Activated CD8-positive, alpha-beta memory T cell treated with anti-CD3 and anti-CD28 coated beads, Interleukin-2, amount 50 U/mL, for 1 hour (primary cell): Measurements from ENCODE around the gene MFSD11.
A peak's percentile ranks its signal among the peaks of the same experiment; 100 is the strongest.
"Not testable (repeated sequence)": the region's sequence is repeated elsewhere in the genome, so short reads cannot be mapped to it uniquely, and the experiment has no call there.

Source experiments
- DNase-seq: peaks from one replicate; pipeline ENCODE4 v3.0.0-alpha.2; 2020; ENCODE audit errors: extremely low read depth

MFSD11 gene

DNA sequence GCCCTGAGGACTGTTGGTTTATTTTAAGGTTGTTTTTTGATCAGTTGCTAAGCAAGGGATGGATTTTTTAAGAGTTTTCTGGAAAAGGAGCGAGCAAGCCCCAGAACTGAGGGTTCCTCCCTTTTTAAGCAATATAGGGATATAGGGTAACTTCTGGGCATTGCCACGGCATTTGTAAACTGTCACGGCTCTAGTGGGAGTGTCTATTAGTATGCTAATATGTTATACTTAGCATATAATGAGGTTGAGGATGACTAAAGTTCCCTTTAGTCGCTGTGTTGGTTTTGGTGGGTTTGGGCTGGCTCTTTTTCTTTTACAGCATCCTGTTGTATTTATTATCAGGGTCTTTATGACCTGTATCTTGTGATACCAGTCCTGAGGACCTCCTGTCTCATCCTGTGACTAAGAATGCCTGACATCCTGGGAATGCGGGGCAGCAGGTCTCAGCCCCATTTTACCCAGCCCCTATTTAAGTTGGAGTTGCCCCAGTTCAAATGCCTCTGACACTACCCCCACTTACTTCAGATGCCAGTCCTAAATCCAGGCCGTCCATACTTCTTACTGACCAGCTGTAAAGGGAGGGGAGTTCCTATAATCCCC is 59.4 kb downstream of the MFSD11 start:
- DNase-seq, result no peak

DNA sequence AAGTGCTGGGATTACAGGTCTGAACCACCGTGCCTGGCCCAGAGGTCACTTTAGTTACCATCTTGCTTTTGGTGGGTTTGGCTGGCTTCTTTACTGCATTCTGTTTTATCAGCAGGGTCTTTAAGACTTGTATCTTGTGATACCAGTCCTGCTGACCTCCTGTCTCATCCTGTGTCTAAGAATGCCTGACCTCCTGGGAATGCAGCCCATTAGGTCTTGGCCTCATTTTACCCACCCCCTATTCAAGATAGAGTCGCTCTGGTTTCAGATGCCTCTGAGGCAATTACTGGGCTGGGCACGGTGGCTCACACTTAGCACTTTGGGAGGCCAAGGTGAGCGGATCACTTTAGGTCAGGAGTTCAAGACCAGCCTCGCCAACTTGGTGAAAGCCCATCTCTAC is 63.8 kb downstream of the MFSD11 start:
- no peak for DNase-seq

GRCh38 chr17:76805319-76805718 is 67.4 kb downstream of the MFSD11 start:
- DNase-seq, result no peak

DNA sequence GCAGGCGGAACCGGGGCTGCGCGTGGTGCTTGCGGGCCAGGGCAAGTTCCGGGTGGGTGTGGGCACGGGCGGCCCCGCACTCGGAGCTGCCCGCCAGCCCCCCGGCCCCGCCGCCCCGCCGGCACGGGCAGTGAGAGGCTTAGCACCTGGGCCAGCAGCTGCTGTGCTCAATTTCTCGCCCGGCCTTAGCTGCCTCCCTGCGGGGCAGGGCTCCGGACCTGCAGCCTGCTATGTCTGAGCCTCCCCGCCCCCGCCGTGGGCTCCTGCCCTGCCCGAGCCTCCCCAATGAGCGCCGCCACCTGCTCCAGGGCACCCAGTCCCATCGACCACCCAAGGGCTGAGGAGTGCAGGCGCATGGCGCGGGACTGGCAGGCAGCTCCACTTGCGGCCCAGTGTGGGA is 68.2 kb downstream of the MFSD11 start:
- DNase-seq, result not testable (repeated sequence)

GRCh38 chr17:76806767-76807166 is 68.8 kb downstream of the MFSD11 start:
- not testable (repeated sequence) for DNase-seq

- DNase-seq, result no peak
Observed at GRCh38 chr17:76808326-76808725, 70.4 kb downstream of the MFSD11 start.

DNA sequence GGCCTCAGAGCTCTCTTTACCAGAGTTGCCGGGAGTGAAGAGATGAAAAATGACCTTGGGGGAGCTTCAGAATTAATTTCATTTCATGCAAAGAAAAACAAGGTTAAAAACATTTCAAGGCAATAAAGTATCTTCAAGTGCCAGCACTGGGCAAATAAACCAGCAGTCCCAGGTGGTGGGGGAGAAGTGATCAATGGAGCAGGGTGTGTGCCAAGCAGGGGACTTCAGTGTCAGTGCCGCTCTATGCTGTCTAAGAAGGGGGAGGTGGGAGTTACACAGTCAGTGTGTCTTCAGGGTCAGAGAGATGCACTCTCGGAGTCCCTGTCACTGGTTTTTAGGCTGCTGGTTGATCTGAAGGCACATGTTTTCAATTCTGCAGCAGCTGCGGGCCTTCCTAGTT is 73.0 kb downstream of the MFSD11 start:
- no peak for DNase-seq

GRCh38 chr17:76811834-76812233 is 73.9 kb downstream of the MFSD11 start:
- DNase-seq, result no peak

DNA sequence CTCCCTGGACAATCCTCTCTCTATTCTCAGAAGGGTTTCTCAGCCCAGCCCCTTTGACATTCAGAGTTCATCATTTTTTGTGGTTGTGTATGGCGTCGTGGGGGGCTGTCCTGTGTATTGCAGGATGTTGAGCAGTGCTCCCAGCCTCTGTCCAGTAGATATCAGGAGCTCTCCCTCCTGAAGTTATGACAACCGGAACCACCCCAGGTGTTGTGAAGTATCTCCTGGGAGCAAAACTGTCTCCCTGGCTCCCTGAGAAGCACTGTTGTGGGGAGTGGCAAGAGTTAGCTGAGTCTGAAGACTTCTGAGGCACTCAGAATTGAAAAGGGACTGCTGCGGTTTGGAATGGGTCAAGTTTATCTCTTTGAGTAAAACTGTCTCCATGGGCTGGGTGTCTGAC is 74.3 kb downstream of the MFSD11 start:
- DNase-seq, result no peak

GRCh38 chr17:76812968-76813367 is 75.0 kb downstream of the MFSD11 start:
- DNase-seq, result no peak

DNA sequence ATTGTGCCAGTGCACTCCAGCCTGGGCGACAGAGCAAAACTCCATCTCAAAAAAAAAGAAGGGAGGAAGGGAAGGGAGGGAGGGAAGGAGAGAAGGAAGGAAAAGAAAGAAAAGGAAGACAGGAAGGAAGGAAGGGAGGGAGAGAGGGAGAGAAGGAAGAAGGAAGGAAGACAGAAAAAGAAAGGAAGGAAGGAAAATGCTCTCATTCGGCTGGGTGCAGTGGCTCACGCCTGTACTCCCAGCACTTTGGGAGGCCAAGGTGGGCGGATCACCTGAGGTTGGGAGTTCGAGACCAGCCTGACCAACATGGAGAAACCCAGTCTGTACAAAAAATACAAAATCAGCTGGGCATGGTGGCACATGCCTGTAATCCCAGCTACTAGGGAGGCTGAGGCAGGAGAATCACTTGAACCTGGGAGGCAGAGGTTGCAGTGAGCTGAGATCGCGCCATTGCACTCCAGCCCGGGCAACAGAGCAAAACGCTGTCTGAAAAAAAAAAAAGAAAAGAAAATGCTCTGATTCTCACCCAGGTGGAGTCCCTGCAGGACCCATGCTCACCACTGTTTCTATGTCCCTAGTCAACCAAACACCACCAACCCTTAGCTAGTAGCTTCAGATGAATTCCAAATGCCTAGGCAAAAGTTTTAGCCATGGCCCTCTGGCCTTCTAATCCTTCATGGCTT is 78.1 kb downstream of the MFSD11 start:
- DNase-seq, result not testable (repeated sequence)

DNA sequence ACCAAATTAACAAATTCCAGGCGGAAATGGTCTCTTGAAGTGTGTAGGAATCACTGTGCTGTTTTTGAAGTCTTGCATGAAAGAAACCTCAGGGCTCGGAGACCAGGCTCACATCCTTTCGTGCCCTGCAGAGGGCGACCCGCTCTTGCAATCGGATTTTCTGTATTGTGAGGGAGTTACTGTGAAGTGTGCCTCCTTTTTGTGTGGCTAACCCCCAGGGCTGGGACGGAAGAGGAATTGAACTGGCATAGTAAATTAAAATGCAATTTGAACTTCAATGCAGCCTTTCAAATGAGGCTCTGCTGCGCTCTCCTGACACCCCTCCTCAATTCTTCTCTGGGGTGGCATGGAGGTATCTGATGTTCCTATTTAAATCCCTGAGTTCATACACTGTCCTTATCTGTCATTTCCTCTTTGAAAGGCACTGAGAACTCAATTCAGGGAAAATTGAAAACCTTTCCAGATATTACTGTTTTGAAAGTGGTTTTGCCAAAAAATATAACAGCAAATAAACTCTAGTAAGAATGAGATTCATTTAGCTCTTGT is 78.7 kb downstream of the MFSD11 start:
- DNase-seq, result peak; percentile 16

DNA sequence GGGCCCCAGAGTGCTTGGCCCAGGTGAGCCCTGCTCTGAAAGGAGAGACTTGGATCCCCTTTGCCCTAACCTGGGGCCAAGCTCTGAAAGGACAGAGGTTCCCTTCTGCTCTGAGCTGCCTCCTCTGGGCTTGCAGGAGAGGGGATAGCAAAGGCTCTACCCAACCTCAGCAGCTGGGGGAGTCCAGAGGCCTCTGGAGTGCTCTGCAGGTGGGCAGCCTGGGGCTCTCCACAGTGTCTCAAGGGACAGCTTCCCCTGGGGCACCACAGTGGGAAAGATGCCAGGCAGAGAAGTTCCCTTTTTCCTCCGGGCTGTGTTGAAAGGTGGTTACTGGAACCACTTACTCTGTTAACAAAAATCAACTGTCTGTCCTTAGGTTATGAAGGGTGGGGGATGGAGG is 82.1 kb downstream of the MFSD11 start:
- no peak for DNase-seq

GRCh38 chr17:76820561-76820960 is 82.6 kb downstream of the MFSD11 start:
- DNase-seq, result no peak

DNA sequence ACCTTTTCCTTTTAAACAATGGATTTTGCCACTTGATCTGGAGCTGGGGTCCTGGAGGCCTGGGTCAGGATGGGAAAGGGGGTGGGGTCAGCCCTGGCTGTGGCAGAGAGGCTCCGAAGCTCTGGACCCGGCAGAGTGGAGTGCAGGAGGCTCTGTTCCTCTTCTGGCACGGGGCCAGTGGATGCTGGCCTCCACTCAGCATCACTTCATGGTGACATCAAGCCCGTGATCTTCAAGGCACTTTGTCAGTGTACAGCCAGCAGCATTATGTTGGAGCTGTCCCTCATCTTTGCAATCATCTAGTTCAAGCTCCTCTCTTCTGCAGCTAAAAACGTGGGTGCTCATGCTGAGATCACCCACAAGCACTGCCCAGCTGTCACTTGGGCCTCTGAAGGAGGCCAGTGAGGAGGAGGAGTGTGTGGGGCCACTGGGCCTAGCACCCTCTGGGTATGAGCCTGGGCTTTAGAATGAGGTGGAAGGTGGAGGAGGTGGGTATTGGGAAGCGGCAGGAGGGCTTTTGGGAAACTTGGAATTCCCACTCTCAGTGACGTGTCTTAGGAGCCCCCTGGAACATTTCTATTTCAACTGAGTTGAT is 84.4 kb downstream of the MFSD11 start:
- no peak for DNase-seq

- DNase-seq, result no peak
Observed at GRCh38 chr17:76824093-76824492, 86.2 kb downstream of the MFSD11 start.

DNA sequence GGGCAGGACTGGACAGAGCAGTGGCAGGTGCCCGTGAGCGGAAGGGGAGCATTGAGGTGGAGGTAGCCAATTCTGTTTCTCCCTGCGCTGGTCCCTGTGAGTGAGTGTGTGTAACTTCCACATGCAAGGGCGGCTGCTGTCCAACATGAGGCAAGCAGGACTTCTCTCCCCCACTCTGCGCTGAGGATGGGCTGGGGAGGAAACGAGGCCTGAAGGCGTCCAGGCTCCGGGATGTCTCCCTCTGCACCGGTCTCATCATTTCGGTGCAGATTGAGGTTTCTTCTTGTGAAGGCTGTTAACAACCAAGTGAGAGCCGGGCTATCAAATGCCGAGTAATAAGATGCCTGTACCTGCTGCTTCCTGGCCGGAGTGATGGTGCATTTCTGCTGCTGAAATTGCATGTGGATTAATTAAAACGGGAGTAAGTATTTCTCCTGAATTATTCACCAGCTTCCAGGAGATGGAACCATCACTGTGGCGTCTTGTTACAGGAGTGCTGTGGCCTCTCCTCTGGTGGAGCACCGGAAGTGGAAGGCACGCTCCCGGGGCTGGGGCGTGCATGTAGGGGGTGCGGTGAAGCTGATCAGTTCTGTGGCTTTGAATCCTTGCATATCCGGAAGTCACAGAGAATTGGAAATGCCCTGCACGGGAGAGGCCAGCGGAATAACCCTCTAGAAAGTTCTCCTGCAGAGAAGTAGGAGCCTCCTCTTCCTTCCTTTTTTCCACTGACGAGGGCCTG is 88.6 kb downstream of the MFSD11 start:
- no peak for DNase-seq

DNA sequence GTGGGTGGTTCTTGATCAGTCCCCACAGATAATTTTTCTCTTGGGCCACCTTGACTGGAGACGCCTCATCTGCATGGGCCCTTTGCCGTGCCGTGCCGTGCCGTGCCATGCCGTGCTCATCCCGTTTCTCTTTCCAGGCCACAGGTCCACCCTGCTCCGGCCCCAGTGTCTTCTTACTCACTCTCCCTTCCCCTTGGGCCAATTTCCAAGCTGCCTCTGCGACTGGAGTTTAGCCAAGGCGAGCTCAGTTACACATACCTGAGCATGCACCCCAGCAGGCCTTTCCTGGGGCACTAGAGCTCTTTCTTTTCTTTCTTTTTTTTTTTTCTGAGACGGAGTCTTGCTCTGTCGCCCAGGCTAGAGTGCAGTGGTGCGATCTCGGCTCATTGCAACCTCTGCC is 89.8 kb downstream of the MFSD11 start:
- DNase-seq, result no peak
